Kidney epithelial cell (primary cell): ENCODE measurements around the gene RAG1. TPM values are rescaled to one million over a fixed set of nuclear protein-coding genes. Genes with fewer than 3 reads are reported as not detected.

Experiments used
- DNase-seq: peaks from one replicate; pipeline ENCODE4 v3.0.0-alpha.2; 2010; ENCODE audit warnings: low read depth
- H3K27me3 ChIP-seq: 2 replicates; pipeline ENCODE4 v1.6.0; 2011; ENCODE audit warnings: low read length; ENCODE audit not compliant: control insufficient read depth, insufficient read depth
- H3K36me3 ChIP-seq: 2 replicates; pipeline ENCODE4 v1.5.1; 2011; ENCODE audit warnings: low read length; ENCODE audit not compliant: control insufficient read depth, insufficient read depth
- H3K4me3 ChIP-seq: 2 replicates; pipeline ENCODE4 v1.5.1; 2011; ENCODE audit warnings: low read depth, mild to moderate bottlenecking, control low read depth, low read length
- CTCF ChIP-seq: IDR thresholded peaks from 2 replicates; pipeline ENCODE4 v1.5.1; 2011; ENCODE audit warnings: mild to moderate bottlenecking, moderate library complexity, low read length, control low read depth, inconsistent platforms; ENCODE audit not compliant: insufficient read depth, poor library complexity, severe bottlenecking
- total RNA-seq: library from RNA; depleted of rRNA; stranded (reverse); fragments of >200 nt; gene quantifications from 2 replicates; pipeline ENCODE4 v1.2.3, GENCODE V29; 2015

Gene RAG1
- total RNA-seq, 1 donor from 2014 or later, result 2.5 TPM

GRCh38 chr11:36622431-36623136 lies 54.8 kb downstream of the RAG1 start:
- no peaks in the 10 kb centered on the region for H3K27me3 ChIP-seq
- H3K36me3 ChIP-seq, result no peaks in the 10 kb centered on the region
- peak; percentile 49 for TF ChIP-seq CTCF
- H3K4me3 ChIP-seq, result no peak overlapping the region
- DNase-seq, result no peak

- no peak for TF ChIP-seq CTCF
- DNase-seq, result no peak
Observed at GRCh38 chr11:36623494-36623893, 55.7 kb downstream of the RAG1 start.

GRCh38 chr11:36627006-36627405 lies 59.2 kb downstream of the RAG1 start:
- no peak for TF ChIP-seq CTCF
- no peaks in the 10 kb centered on the region for H3K36me3 ChIP-seq
- H3K4me3 ChIP-seq, result no peak overlapping the region

More at GRCh38 chr11:36623494-36623893, 55.7 kb downstream of the RAG1 start:
- Histone ChIP-seq H3K27me3 (no peaks in the 10 kb centered on the region), H3K36me3 (no peaks in the 10 kb centered on the region), H3K4me3 (no peak overlapping the region)

GRCh38 chr11:36627471-36627870 lies 59.7 kb downstream of the RAG1 start:
- Histone ChIP-seq H3K36me3 (no peaks in the 10 kb centered on the region), H3K4me3 (no peak overlapping the region), H3K27me3 (no peaks in the 10 kb centered on the region)
- TF ChIP-seq CTCF, result no peak
- DNase-seq, result no peak

More at GRCh38 chr11:36627006-36627405, 59.2 kb downstream of the RAG1 start:
- no peaks in the 10 kb centered on the region for H3K27me3 ChIP-seq
- no peak for DNase-seq

- no peak for DNase-seq
- no peak for TF ChIP-seq CTCF
Observed at GRCh38 chr11:36628141-36628540, 60.3 kb downstream of the RAG1 start.

GRCh38 chr11:36628765-36629244 lies 61.0 kb downstream of the RAG1 start:
- DNase-seq, result no peak
- no peak overlapping the region for H3K4me3 ChIP-seq
- H3K27me3 ChIP-seq, result no peaks in the 10 kb centered on the region
- H3K36me3 ChIP-seq, result no peaks in the 10 kb centered on the region
- no peak for TF ChIP-seq CTCF

More at GRCh38 chr11:36628141-36628540, 60.3 kb downstream of the RAG1 start:
- Histone ChIP-seq H3K4me3 (no peak overlapping the region), H3K36me3 (no peaks in the 10 kb centered on the region), H3K27me3 (no peaks in the 10 kb centered on the region)
